ENCODE data around the gene ASH1L. TPM values are rescaled to one million over a fixed set of nuclear protein-coding genes. Genes with fewer than 3 reads are reported as not detected.
A peak's percentile ranks its signal among the peaks of the same experiment; 100 is the strongest.

The ASH1L gene
- total RNA-seq, 1 donor: 44.8 TPM

- no peak for TF ChIP-seq CTCF (IDR thresholded peaks at IDR 0.05; ENCODE audit: insufficient read depth, low read length)
- DNase-seq (ENCODE audit: low read depth): peak; percentile 94
Observed at GRCh38 chr1:155323729-155324036, 238.9 kb downstream of the ASH1L start.

GRCh38 chr1:155322953-155323728 is 239.5 kb downstream of the ASH1L start:
- TF ChIP-seq CTCF (IDR thresholded peaks at IDR 0.05; ENCODE audit: insufficient read depth, low read length): peak; percentile 84
- peak overlapping the region; percentile 93 for H3K4me3 ChIP-seq (ENCODE audit: low read depth, low read length)
- peak; percentile 94 for DNase-seq (ENCODE audit: low read depth)

More at GRCh38 chr1:155323729-155324036, 238.9 kb downstream of the ASH1L start:
- peak overlapping the region; percentile 93 for H3K4me3 ChIP-seq (ENCODE audit: low read depth, low read length)

GRCh38 chr1:155322571-155322952 is 240.0 kb downstream of the ASH1L start:
- peak; percentile 39 for DNase-seq (ENCODE audit: low read depth)
- no peak for TF ChIP-seq CTCF (IDR thresholded peaks at IDR 0.05; ENCODE audit: insufficient read depth, low read length)
- H3K4me3 ChIP-seq (ENCODE audit: low read depth, low read length): peak overlapping the region; percentile 93

- DNase-seq (ENCODE audit: low read depth): no peak
- no peak for TF ChIP-seq CTCF (IDR thresholded peaks at IDR 0.05; ENCODE audit: insufficient read depth, low read length)
- peak overlapping the region; percentile 93 for H3K4me3 ChIP-seq (ENCODE audit: low read depth, low read length)
Observed at GRCh38 chr1:155321639-155322503, 240.7 kb downstream of the ASH1L start.

GRCh38 chr1:155320661-155321617 is 241.7 kb downstream of the ASH1L start, which contains the start of gene RUSC1:
TSS of gene RUSC1 (plus strand) at chr1:155320894. CDS start at chr1:155321774, 880 bp downstream.
- peak within 1 kb of the TSS; percentile 93 for H3K4me3 ChIP-seq (ENCODE audit: low read depth, low read length)
- DNase-seq (ENCODE audit: low read depth): peak; percentile 56
- TF ChIP-seq CTCF (IDR thresholded peaks at IDR 0.05; ENCODE audit: insufficient read depth, low read length): no peak

GRCh38 chr1:155320252-155320651 is 242.4 kb downstream of the ASH1L start:
- peak overlapping the region; percentile 93 for H3K4me3 ChIP-seq (ENCODE audit: low read depth, low read length)
- no peak for DNase-seq (ENCODE audit: low read depth)
- no peak for TF ChIP-seq CTCF (IDR thresholded peaks at IDR 0.05; ENCODE audit: insufficient read depth, low read length)

Measured in fibroblast of the aortic adventitia (primary cell).